LNCAP (cell line): ENCODE results near the gene CPB2.

Source experiments
- TF ChIP-seq, protein P1 (sequence below): fragments of 450-650 bp; IDR thresholded peaks from 2 replicates; pipeline ENCODE4 v1.5.1; 2017; ENCODE audit warnings: mild to moderate bottlenecking

Gene CPB2

DNA sequence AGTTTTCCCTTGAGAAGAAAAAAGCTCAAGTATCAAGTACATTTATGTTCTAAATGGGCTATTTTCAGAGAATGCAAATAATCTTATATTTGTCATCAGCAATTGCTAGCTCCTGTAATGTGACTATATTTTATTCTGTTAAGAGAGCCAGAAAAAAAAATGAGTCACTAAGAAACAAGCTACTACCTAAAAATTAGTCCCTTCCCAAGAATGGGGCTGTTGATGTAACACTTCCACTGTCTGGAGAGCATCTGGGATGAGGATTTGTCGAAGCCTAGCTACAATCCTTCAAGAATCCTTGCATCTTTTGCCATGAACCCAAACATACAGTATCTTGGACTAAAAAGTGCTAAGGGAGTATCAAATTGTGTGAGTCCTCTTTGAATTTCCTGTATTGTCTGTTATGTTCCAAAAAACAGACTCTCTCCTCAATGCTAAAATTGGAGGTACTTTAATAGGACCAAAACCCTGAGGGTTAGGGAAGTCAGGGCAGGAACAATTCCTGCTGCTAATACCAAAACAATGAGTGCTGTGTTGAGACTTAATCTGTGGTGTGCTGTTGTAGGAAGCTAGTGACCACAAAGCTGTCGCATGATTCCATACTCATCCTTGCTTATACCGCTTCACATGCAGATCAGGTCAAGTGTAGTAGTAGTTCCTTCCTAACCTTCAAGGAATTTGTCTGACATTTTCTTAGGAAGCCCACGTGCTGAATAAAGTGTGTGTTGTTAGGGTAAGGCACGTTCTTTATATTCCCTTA, 47.4 kb downstream of the CPB2 start:
- TF ChIP-seq, protein P1, sequence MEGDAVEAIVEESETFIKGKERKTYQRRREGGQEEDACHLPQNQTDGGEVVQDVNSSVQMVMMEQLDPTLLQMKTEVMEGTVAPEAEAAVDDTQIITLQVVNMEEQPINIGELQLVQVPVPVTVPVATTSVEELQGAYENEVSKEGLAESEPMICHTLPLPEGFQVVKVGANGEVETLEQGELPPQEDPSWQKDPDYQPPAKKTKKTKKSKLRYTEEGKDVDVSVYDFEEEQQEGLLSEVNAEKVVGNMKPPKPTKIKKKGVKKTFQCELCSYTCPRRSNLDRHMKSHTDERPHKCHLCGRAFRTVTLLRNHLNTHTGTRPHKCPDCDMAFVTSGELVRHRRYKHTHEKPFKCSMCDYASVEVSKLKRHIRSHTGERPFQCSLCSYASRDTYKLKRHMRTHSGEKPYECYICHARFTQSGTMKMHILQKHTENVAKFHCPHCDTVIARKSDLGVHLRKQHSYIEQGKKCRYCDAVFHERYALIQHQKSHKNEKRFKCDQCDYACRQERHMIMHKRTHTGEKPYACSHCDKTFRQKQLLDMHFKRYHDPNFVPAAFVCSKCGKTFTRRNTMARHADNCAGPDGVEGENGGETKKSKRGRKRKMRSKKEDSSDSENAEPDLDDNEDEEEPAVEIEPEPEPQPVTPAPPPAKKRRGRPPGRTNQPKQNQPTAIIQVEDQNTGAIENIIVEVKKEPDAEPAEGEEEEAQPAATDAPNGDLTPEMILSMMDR: no peak

DNA sequence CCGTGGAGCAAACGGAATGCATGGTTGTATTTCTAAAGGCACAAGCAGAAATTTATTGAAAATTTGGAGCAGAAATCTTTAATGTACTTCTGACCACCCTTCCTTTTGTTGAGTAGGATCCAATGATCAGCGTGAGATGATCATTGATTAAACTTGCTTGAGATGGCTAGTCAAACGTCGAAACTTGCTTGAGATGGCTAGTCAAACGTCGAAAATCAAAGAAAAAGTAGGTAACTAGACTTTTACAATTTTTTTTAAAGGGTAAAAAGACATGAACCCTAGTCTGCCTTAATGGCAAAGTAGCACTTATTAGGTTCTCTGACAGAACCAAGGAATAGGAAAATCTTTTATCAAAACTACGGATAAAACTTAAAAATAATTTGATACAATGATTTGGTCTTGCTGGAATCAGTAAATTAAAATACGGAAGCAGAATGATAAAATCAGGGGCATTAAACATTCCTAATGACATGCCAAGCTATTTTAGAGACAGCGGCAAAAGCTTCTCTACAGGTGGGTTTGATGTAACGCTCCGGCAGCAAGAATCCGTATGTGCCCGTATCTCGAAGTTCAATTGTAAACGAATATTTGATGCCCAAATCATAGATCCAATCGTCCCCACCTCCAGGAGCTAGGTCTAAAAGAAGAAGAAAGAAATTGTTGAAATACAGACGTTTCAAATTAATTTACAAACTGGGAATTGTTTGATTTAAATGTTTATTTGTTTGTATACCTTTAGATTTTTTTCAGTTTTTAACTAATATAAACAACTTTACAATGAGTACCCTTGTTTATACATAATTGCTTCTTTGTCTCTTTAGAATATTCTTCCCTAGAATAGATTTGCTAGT, 51.4 kb downstream of the CPB2 start:
- TF ChIP-seq, protein P1: no peak

DNA sequence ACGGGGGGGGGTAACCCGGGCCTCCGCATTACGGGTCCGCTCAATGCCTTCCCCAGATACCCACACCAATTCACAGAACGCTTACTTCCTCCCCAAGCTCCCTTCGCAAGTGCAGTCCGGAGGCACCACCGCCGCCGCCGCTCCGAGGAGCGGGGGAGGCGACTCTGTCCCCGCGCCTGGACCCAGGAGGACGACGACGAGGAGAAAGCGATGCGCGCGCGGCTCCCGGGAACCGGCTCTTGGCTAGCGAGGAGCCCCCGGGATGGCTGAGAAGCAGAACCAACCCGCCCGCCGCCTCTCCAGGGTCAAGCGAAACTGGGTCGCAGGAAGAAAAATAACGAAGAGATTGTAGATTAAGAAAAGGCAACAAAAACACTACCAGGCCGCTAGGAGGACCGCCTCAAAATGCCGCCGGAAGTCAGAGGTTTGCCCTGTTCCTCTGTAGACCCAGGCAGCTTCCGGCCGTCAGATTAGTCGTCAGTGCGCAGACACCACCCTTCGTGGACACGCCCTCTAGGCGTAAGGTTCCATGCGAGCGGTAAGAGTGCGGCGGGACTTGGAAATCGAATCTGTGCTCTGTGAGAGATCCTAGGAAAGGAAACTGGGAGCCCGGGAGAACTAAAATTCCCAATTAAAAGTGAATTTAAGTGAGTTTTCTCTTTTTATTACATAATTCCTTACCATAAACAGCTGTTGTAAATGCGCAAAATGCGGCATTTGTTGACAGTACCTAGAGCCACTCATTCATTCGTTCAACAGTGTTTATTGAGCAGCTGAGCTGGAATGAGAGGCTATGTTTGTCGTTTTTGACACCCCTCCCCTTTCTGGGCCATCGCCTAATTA, 52.3 kb downstream of the CPB2 start, which contains the start of gene ZC3H13:
ZC3H13 (minus strand) TSS at position 428 of the 843 bp plus-strand sequence. CDS start 7,239 bp downstream, outside the sequence.
- TF ChIP-seq, protein P1: peak; percentile 12; the same call in 1 of the 2 replicates

DNA sequence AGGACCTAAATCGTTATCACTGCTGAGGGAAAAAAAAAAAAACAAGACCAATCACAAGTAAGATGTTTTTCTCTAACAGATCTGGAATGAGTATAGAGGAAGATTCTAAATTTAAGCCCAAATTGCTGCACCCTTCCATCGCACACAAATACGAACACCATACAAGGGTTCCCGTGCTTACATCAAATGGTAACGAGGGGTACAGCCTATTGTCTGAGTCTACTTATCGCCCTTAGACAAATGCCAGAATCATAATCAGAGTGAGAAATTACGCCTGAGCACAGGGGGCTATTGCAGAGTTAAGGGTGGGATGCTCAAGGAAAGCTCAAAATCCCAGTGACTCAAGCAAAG, 52.9 kb downstream of the CPB2 start:
- TF ChIP-seq, protein P1: no peak

DNA sequence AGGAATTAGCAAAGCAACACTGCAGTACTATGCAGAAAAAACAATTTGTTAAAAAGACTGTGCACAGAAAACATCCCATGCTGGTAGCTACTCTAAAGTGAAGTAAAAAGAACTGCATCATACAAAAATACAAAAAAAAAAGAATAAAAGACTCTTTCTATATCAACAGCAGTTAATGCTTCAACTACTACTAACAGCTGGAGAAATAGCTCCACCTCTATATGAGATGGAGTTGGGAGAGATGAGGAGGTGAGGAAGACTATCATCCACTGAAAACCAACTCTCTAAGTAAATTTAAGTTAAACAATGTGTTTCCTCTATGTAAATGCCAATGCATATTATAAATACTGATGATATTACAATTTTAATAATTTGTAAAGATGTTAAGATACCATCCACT, 54.1 kb downstream of the CPB2 start:
- TF ChIP-seq, protein P1: no peak

DNA sequence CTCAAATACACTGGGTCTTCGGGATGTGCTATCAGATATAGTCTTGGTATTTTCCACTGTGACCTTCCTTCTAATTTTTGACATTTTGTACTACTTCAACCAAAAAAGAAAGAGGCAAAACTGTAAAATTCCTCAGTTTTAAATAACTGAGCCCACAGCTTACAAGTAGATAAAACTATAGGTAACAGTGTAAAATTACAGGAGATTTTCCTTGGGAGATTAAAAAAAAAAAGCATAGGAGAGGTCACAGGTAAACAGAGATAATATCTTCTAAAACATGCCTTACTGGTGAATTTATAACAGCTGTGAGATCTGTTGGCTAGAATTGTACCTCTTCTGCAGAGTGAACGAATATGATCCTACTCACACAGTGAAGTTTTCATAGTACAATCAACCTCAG, 59.4 kb downstream of the CPB2 start:
- TF ChIP-seq, protein P1: no peak

DNA sequence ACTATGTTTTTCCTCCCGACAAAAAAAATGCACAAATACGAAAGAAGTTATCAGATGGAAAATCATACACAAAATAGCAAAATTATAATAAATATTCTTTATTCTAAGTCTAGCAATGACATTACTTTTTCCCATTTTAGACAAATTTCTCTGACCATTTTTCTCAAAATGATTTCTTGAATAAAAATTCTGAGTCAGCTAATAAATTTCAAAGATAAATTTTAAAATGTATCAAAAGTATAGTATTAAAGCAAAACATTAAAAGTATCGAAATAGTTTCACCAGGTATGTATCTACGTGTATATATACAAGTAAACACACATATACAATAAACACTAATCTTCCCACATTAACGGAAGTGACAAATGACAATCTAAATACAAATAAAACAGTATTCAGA, 61.2 kb downstream of the CPB2 start:
- TF ChIP-seq, protein P1: no peak
